Stimulated activated CD8-positive, alpha-beta memory T cell treated with anti-CD3 and anti-CD28 coated beads, Interleukin-4, amount 100 ng/mL, for 4 hours (primary cell): ENCODE results near the gene OTOP1.
"Not testable (repeated sequence)": the region's sequence is repeated elsewhere in the genome, so short reads cannot be mapped to it uniquely, and the experiment has no call there.

ENCODE experiments used
- DNase-seq, 2 donors: peaks; one replicate each; pipeline ENCODE4 v3.0.0-alpha.2; 2020; ENCODE audit warnings: low read depth in 2 of 2, low spot score in 1 of 2

The OTOP1 gene

DNA sequence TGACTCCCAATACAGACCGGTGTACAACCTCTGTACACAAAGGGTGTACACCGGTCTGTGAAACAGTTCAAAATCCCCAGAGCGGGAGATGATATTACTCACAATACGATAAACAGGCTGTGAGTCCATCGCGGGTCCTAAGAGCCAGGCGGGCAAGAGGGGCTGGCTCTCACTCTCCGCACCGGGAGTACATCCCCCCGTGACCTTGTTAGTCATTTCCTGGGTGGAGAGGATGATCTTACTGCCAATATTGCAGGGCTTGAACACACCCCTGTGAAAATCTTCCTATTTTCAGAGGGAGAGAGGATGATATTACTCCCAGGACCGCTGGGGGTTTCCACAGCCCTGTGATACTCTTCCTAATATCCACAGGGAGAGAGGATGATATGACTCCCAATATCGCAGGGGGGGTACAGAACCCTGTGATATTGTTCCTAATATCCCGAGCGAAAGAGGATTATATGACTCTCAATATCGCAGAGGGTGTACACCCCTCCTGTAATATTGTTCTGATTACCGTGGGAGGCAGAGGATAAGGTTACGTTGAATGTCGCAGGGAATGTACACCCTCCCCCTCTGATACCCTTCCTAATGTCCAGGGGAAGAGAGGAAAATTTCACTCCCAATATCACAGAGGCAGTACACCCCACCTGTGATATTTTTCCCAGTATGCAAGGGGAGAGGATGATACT lies 60.9 kb downstream of the OTOP1 start:
- not testable (repeated sequence) for DNase-seq

- not testable (repeated sequence) for DNase-seq
Observed at GRCh38 chr4:4164532-4165173, 62.1 kb downstream of the OTOP1 start.

GRCh38 chr4:4162186-4162585 lies 64.5 kb downstream of the OTOP1 start:
- not testable (repeated sequence) for DNase-seq

DNA sequence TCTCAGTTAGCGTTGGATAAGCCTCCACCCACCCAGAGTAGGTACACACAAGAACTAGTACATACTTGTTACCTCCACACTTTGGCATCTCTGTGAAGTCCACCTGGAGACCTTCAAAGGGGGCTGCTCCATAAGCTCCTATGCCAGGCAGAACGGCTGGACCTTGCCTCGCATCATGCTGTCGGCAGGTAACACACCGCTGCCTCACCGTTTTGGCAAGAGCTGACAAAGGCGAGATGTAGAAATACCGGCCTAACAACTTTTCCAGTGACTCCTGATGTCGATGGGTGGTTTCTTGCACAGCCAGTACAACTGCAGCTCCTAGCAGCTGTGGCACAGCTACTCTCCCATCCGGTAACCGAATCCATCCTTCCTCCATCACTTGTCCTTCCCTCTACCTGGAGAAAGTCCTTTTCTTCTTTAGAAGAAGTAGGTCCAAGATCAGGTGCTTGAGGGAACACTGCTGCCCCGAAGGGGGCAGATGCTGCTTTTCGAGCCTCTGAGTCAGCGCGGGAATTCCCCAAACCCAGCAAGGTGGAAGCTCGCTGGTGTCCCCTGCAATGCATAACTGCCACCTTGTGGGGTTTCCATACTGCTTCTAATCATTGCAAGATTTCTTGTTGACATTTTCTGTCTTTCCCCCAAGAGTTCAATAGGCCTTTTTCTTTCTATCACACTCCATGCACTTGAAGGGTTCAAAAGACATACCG lies 65.6 kb downstream of the OTOP1 start:
- not testable (repeated sequence) for DNase-seq

- DNase-seq = not testable (repeated sequence)
Observed at GRCh38 chr4:4145622-4146021, 81.1 kb downstream of the OTOP1 start.

GRCh38 chr4:4143376-4143775 lies 83.4 kb downstream of the OTOP1 start:
- not testable (repeated sequence) for DNase-seq

- DNase-seq = not testable (repeated sequence)
Observed at GRCh38 chr4:4142679-4143078, 84.0 kb downstream of the OTOP1 start.

- DNase-seq = not testable (repeated sequence)
Observed at GRCh38 chr4:4141186-4141585, 85.5 kb downstream of the OTOP1 start.
